Mucosa of stomach (tissue), 1 donor: ENCODE data around the gene ADD3.

Experiments
- H3K27me3 ChIP-seq: one replicate; pipeline ENCODE4 v1.7.0; 2013; ENCODE audit warnings: mild to moderate bottlenecking, low read length; ENCODE audit not compliant: control insufficient read depth, insufficient read depth
- H3K36me3 ChIP-seq: one replicate; pipeline ENCODE4 v1.7.0; 2013; ENCODE audit warnings: low read length; ENCODE audit not compliant: control insufficient read depth, insufficient read depth
- H3K4me1 ChIP-seq: one replicate; pipeline ENCODE4 v1.7.0; 2013; ENCODE audit warnings: mild to moderate bottlenecking, low read length; ENCODE audit not compliant: control insufficient read depth, insufficient read depth
- H3K4me3 ChIP-seq: one replicate; pipeline ENCODE4 v1.7.0; 2013; ENCODE audit warnings: low read length
- H3K9ac ChIP-seq: one replicate; pipeline ENCODE4 v1.7.0; 2013; ENCODE audit warnings: mild to moderate bottlenecking, low read length, moderate library complexity
- H3K9me3 ChIP-seq: one replicate; pipeline ENCODE4 v1.7.0; 2013; ENCODE audit warnings: mild to moderate bottlenecking, low read length, moderate library complexity; ENCODE audit not compliant: control insufficient read depth
- donor health status: Pancreatic carcinoma.

ADD3 gene

GRCh38 chr10:109995595-109995994, 12.2 kb upstream of the ADD3 start:
- Histone ChIP-seq H3K4me1 (peaks cover 28% of the 10 kb centered on the region), H3K9me3 (no peaks in the 10 kb centered on the region), H3K4me3 (no peak overlapping the region), H3K36me3 (no peaks in the 10 kb centered on the region), H3K27me3 (no peaks in the 10 kb centered on the region), H3K9ac (no peak overlapping the region)

- Histone ChIP-seq H3K9ac (peak overlapping the region; percentile 45), H3K27me3 (no peaks in the 10 kb centered on the region), H3K9me3 (no peaks in the 10 kb centered on the region), H3K36me3 (no peaks in the 10 kb centered on the region), H3K4me3 (peak overlapping the region; percentile 32), H3K4me1 (peaks cover 33% of the 10 kb centered on the region)
These were observed 11.6 kb upstream of the ADD3 start for GRCh38 chr10:109996225-109996624.

DNA sequence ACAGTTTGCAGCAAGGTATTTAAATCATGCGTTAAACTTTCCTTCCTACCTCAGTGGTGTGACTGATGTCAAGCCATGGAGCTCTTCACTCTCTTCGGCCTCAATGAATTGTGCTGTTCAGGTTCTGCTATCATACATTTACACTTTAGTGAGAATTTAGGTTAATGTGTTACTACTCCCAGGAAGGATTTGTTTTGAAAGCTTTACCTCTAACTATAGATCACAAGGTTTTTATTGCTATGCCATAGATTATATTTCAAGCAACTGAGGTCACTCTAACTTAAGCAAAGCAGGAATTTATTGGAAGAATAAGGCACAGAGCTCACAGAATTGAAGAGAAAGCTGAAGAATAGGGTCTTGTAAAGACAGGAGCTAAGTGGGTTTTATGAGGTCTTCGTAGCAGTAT, 11.0 kb upstream of the ADD3 start:
- Histone ChIP-seq H3K9me3 (no peaks in the 10 kb centered on the region), H3K4me3 (peak overlapping the region; percentile 32), H3K27me3 (no peaks in the 10 kb centered on the region), H3K9ac (peak overlapping the region; percentile 45), H3K4me1 (peaks cover 36% of the 10 kb centered on the region), H3K36me3 (no peaks in the 10 kb centered on the region)

DNA sequence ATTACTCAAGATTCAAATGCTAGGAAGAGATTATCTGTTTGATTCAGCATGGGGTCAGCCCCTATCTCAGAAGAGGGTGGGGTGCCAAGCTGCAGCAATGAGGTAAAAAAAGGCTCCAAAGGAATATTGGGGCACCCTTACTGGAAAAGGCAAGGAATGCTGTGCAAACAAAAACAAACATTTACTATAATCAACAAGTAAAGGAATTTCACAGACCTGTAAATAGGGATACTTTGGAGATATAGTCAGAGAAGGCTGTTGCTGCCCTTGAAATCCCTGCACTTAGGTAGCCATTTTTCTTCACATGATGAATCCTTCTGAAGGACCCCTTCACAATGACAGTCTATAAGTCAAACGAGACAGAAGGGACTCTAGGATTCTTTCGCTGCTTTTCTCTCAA, 10.6 kb upstream of the ADD3 start:
- Histone ChIP-seq H3K4me3 (peak overlapping the region; percentile 32), H3K9me3 (no peaks in the 10 kb centered on the region), H3K27me3 (no peaks in the 10 kb centered on the region), H3K9ac (peak overlapping the region; percentile 45), H3K36me3 (no peaks in the 10 kb centered on the region), H3K4me1 (peaks cover 36% of the 10 kb centered on the region)

DNA sequence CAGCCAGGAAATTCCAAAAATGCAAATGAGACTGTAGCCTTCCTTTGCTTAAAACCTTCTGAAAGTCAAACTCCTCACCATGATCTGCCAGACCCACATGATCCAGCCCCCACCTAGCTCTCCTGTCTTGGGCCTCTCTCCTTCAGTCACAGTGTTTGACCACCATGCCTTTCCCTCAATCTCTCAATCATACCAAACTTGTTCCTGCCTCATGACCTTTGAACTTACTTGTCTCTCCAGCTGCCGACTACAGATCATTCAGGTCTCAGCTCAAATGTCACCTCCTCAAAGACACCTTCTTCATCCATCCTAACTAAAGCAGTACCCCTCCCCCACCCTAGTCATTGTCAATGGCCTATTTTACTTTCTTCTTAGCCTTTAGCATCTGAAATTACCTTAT, 9.3 kb upstream of the ADD3 start:
- Histone ChIP-seq H3K9ac (no peak overlapping the region), H3K9me3 (no peaks in the 10 kb centered on the region), H3K4me3 (no peak overlapping the region), H3K27me3 (no peaks in the 10 kb centered on the region), H3K4me1 (peaks cover 39% of the 10 kb centered on the region), H3K36me3 (no peaks in the 10 kb centered on the region)

- no peaks in the 10 kb centered on the region for H3K9me3 ChIP-seq
- no peaks in the 10 kb centered on the region for H3K36me3 ChIP-seq
- peaks cover 45% of the 10 kb centered on the region for H3K4me1 ChIP-seq
- no peaks in the 10 kb centered on the region for H3K27me3 ChIP-seq
- no peak overlapping the region for H3K4me3 ChIP-seq
- H3K9ac ChIP-seq, result peak overlapping the region; percentile 29
These were observed 4.8 kb upstream of the ADD3 start for GRCh38 chr10:110002801-110003523.

- Histone ChIP-seq H3K9me3 (no peaks in the 10 kb centered on the region), H3K4me1 (peaks cover 40% of the 10 kb centered on the region), H3K27me3 (no peaks in the 10 kb centered on the region), H3K9ac (peak overlapping the region; percentile 29), H3K4me3 (no peak overlapping the region), H3K36me3 (no peaks in the 10 kb centered on the region)
These were observed 4.3 kb upstream of the ADD3 start for GRCh38 chr10:110003524-110003885.

GRCh38 chr10:110005719-110006118, 2.1 kb upstream of the ADD3 start:
- Histone ChIP-seq H3K4me1 (peaks cover 41% of the 10 kb centered on the region), H3K4me3 (peak overlapping the region; percentile 32), H3K36me3 (no peaks in the 10 kb centered on the region), H3K9me3 (no peaks in the 10 kb centered on the region), H3K9ac (peak overlapping the region; percentile 85), H3K27me3 (no peaks in the 10 kb centered on the region)

- peak overlapping the region; percentile 32 for H3K4me3 ChIP-seq
- peak overlapping the region; percentile 85 for H3K9ac ChIP-seq
- no peaks in the 10 kb centered on the region for H3K27me3 ChIP-seq
- H3K4me1 ChIP-seq, result peaks cover 39% of the 10 kb centered on the region
- no peaks in the 10 kb centered on the region for H3K36me3 ChIP-seq
- H3K9me3 ChIP-seq, result no peaks in the 10 kb centered on the region
These were observed 1.2 kb upstream of the ADD3 start for GRCh38 chr10:110006358-110007160.

DNA sequence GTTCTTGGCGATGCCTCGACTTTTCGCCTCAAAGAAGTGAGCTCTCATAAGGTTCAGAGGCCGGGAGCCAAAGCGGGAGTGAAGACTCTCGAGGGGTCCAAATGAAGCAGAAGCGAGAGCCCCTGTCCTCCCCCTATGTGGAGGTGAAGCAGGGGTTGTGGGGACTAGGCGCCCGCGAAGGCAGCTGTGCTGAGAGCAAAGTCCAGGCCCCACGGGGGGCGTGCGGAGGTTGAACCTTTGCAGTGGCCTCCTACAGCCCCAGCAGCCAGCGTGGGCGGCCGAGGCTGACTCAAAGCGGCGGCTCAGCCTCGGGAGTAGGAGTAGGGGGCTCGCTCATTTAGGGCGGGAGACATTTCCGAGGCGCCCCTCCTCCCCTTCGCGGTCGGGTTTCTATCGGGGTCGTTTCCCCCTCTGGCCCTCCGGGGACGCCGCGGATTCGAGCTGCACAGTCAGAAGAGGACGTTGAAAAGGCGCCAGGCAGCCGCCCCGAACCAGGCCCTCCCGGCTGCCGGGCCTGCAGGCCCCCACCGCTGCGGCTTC, 553 bp upstream of the ADD3 start:
- H3K27me3 ChIP-seq, result no peaks in the 10 kb centered on the region

DNA sequence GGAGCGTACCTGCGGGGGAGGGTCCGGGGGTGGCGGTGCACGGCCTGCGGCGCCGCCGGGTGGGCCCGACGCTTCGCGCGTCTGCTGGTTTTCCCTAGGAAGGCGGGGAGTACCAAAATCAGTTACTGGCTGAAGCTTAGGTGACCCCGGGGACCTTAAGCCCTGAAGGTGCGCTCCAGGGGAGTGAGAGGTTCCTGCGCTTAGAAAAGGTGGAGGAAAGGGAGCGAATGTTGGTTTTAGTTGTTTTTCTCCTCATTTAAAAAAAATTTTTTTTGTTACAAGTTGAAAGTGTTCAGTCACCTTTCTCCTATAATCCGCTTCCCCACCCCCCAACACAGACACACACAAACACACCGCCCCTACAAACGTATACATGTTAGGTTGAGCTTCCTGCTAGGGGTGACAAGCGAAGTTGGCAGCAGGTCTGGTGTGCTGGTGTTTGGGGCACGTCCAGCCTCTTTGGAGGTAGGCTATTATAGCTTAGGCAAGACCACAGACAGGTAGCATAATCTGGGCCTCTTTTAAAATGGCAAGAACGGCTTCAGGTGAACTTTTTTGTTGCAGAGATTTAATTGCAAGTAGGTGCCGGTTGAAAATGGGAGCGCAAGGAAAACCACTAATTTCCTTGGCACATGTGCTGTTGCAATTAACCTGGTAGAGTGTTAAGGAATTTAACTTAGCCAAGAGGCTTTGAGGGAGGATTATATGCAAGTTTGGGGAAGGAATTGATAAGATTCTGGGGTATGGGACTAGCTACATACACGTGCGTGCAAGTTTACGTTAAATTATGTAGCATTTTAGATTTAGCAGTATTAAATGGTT, 945 bp downstream of the ADD3 start:
- Histone ChIP-seq H3K27me3 (no peaks in the 10 kb centered on the region), H3K36me3 (no peaks in the 10 kb centered on the region), H3K4me3 (peak overlapping the region; percentile 34), H3K4me1 (peaks cover 38% of the 10 kb centered on the region), H3K9ac (peak overlapping the region; percentile 82), H3K9me3 (no peaks in the 10 kb centered on the region)

More for the DNA sequence above, 553 bp upstream of the ADD3 start:
- H3K36me3 ChIP-seq, result no peaks in the 10 kb centered on the region
- no peaks in the 10 kb centered on the region for H3K9me3 ChIP-seq
- H3K4me1 ChIP-seq, result peaks cover 41% of the 10 kb centered on the region
- peak overlapping the region; percentile 32 for H3K4me3 ChIP-seq
- H3K9ac ChIP-seq, result peak overlapping the region; percentile 85
